GM12878 (cell line): ENCODE measurements around the gene CDKN2B-AS1. TPM values are rescaled to one million over a fixed set of nuclear protein-coding genes. Genes with fewer than 3 reads are reported as not detected.

Experiments
- ATAC-seq: fragments of 200-7000 bp; cut with Tn5 transposase; 3 replicates; pipeline ENCODE4 v1.9.1; 2020; ENCODE audit warnings: mild to moderate bottlenecking, moderate library complexity
- BruUV-seq: library from RNA; stranded (reverse); fragments of 400-500 nt; replicated peaks from 2 replicates; lab custom pipeline; 2021; lab: Mats Ljungman, UMichigan
- CTCF ChIA-PET: fragments of 300-600 bp; sonication (Branson Sonifier 250); formaldehyde crosslinking; extraction: SDS; loops from one replicate; lab custom pipeline; 2021; ENCODE audit warnings: inconsistent platforms; lab: Yijun Ruan, JAX
- POLR2A ChIA-PET: fragments of 350-600 bp; formaldehyde crosslinking; extraction: SDS; loops from one replicate; lab custom pipeline; 2021; ENCODE audit warnings: inconsistent platforms; lab: Charles Lee
- RAD21 ChIA-PET: fragments of 300-600 bp; sonication (Branson Sonifier 250); formaldehyde crosslinking; loops from one replicate; lab custom pipeline; 2023; ENCODE audit warnings: antibody characterized with exemption; ENCODE audit not compliant: unreplicated experiment; lab: Charles Lee
- SMC1A ChIA-PET: fragments of 300-600 bp; sonication (Branson Sonifier 250); formaldehyde crosslinking; loops from one replicate; lab custom pipeline; 2023; ENCODE audit not compliant: unreplicated experiment, uncharacterized antibody; lab: Charles Lee
- DNase-seq: peaks from one replicate; pipeline ENCODE4 v3.0.0-alpha.2; 2011; ENCODE audit warnings: low read depth, low spot score
- FAIRE-seq: peaks from 3 replicates; lab custom pipeline; 2011; peaks lifted over from hg19 to GRCh38; lab: Jason Lieb, UNC
- H2AFZ ChIP-seq: 2 replicates; pipeline ENCODE4 v1.6.0; 2011; ENCODE audit warnings: low read depth, low read length, control low read depth; ENCODE audit not compliant: control insufficient read depth
- H3K27ac ChIP-seq: 2 replicates; pipeline ENCODE4 v1.5.1; 2011; ENCODE audit warnings: control low read depth; ENCODE audit not compliant: control insufficient read depth, insufficient read depth
- H3K27me3 ChIP-seq, 2 experiments: replicated peaks in 1 of 2; 2 replicates each; pipeline versions ENCODE4 v1.6.0 to v1.6.1; 2011; ENCODE audit warnings: low read length in 1 of 2; ENCODE audit not compliant: control insufficient read depth in 2 of 2, insufficient read depth in 2 of 2
- H3K36me3 ChIP-seq, 2 experiments: 2 replicates each; pipeline ENCODE4 v1.5.1; 2011; ENCODE audit warnings: low read length in 1 of 2; ENCODE audit not compliant: control insufficient read depth in 2 of 2, insufficient read depth in 2 of 2
- H3K4me1 ChIP-seq: 2 replicates; pipeline ENCODE4 v1.6.1; 2011; ENCODE audit warnings: mild to moderate bottlenecking, low read length, moderate library complexity, mixed read lengths; ENCODE audit not compliant: control insufficient read depth, insufficient read depth
- H3K4me2 ChIP-seq: 2 replicates; pipeline ENCODE4 v1.6.0; 2011; ENCODE audit warnings: control low read depth; ENCODE audit not compliant: control insufficient read depth, insufficient read depth
- H3K4me3 ChIP-seq: fragments of 200-600 bp; sonication (generic); 2 replicates; pipeline ENCODE4 v1.5.1; 2016
- H3K79me2 ChIP-seq: 2 replicates; pipeline ENCODE4 v1.6.0; 2011; ENCODE audit warnings: low read length; ENCODE audit not compliant: control insufficient read depth, insufficient read depth
- H3K9ac ChIP-seq: 2 replicates; pipeline ENCODE4 v1.8.0; 2011; ENCODE audit warnings: low read length, control low read depth, mixed read lengths; ENCODE audit not compliant: control insufficient read depth, insufficient read depth
- H3K9me3 ChIP-seq: replicated peaks from 3 replicates; pipeline ENCODE4 v1.5.1; 2011; ENCODE audit warnings: mild to moderate bottlenecking, low read length; ENCODE audit not compliant: control insufficient read depth, insufficient read depth
- H4K20me1 ChIP-seq: 2 replicates; pipeline ENCODE4 v1.6.0; 2011; ENCODE audit not compliant: control insufficient read depth, insufficient read depth
- BMI1 ChIP-seq: fragments of 450-650 bp; IDR thresholded peaks from 2 replicates; pipeline ENCODE4 v1.6.1; 2016; ENCODE audit warnings: mild to moderate bottlenecking, moderate library complexity, borderline replicate concordance
- CHD2 ChIP-seq: IDR thresholded peaks from 2 replicates; pipeline ENCODE4 v1.6.1; 2011; ENCODE audit warnings: low read depth, low read length, improper control_type of control experiment, borderline replicate concordance
- ESRRA ChIP-seq: IDR thresholded peaks from 2 replicates; pipeline ENCODE4 v1.6.1; 2012; ENCODE audit warnings: mild to moderate bottlenecking, low read length, improper control_type of control experiment
- HDAC2 ChIP-seq: fragments of 200-600 bp; sonication (generic); IDR thresholded peaks from 2 replicates; pipeline ENCODE4 v1.6.1; 2017
- JUND ChIP-seq: IDR thresholded peaks from 2 replicates; pipeline ENCODE4 v1.6.1; 2012; ENCODE audit warnings: low read depth, mild to moderate bottlenecking, low read length, improper control_type of control experiment, moderate library complexity
- KDM1A ChIP-seq: fragments of 200-600 bp; sonication (generic); IDR thresholded peaks from 2 replicates; pipeline ENCODE4 v1.6.1; 2016; ENCODE audit warnings: borderline replicate concordance
- MEF2B ChIP-seq: fragments of 450-650 bp; IDR thresholded peaks from 2 replicates; pipeline ENCODE4 v1.6.1; 2018; ENCODE audit warnings: mild to moderate bottlenecking, moderate library complexity; ENCODE audit not compliant: partially characterized antibody, poor library complexity, severe bottlenecking
- SRF ChIP-seq, 2 experiments: IDR thresholded peaks; 2 replicates each; pipeline ENCODE4 v1.6.1; 2011; ENCODE audit warnings: low read depth in 2 of 2, low read length in 2 of 2, mild to moderate bottlenecking in 1 of 2, moderate library complexity in 1 of 2
- WRNIP1 ChIP-seq: IDR thresholded peaks from 2 replicates; pipeline ENCODE4 v1.6.1; 2011; ENCODE audit warnings: low read depth, low read length, improper control_type of control experiment, borderline replicate concordance
- ZZZ3 ChIP-seq: IDR thresholded peaks from 2 replicates; pipeline ENCODE4 v1.6.1; 2011; ENCODE audit warnings: low read depth; ENCODE audit not compliant: control insufficient read depth, insufficient read length
- WGBS: methylation state at CpG from one replicate; pipeline ENCODE4 v1.1.6; 2016; ENCODE audit warnings: low lambda C conversion rate; ENCODE audit not compliant: insufficient replicate concordance, insufficient coverage; ENCODE audit errors: missing lambda C conversion rate; 5-methylcytosine and 5-hydroxymethylcytosine counted together
- in situ Hi-C: fragments of 300-500 bp; cut with MboI; formaldehyde crosslinking; loops from 9 replicates; pipeline ENCODE4 v1.14.3; 2018; ENCODE audit warnings: mixed read lengths
- intact Hi-C: fragments of 100-400 bp; cut with micrococcal nuclease; formaldehyde crosslinking; loops from one replicate; pipeline ENCODE4 v1.14.2; 2022; ENCODE audit not compliant: unreplicated experiment
- polyA plus RNA-seq, 11 experiments: library from polyadenylated mRNA; depleted of rRNA in 4 of 11; unstranded in 6 of 11; stranded (reverse) in 5 of 11; fragments of >200 nt; fragmentation: Nextera tagmentation in 4 of 11; fragmentation: Illumina TruSeq in 1 of 11; extraction: Ambion mirVana in 4 of 11; extraction: Trizol in 1 of 11; gene quantifications; 1 replicate in 1 of 11; 2 replicates in 10 of 11; pipeline versions ENCODE4 v1.2.1 to v1.2.3, GENCODE V29; 2011 to 2016; ENCODE audit warnings: inconsistent platforms in 2 of 11, missing spikeins in 2 of 11, low read depth in 1 of 11
- total RNA-seq, 4 experiments: library from RNA; depleted of rRNA in 3 of 4; stranded (reverse); fragments of >200 nt in 3 of 4; fragmentation: Illumina TruSeq in 1 of 4; extraction: Trizol in 1 of 4; gene quantifications; 2 replicates each; pipeline versions ENCODE4 v1.2.1 to v1.2.3, GENCODE V29; 2013 to 2021

CDKN2B-AS1 gene
- total and polyA plus RNA-seq, 10 of the 15 experiments (the other 5 are each of a cell fraction or from before 2014, with no cell fraction given): 0.22 to 2.2 (median 1.0) TPM; not detected in 1

DNA sequence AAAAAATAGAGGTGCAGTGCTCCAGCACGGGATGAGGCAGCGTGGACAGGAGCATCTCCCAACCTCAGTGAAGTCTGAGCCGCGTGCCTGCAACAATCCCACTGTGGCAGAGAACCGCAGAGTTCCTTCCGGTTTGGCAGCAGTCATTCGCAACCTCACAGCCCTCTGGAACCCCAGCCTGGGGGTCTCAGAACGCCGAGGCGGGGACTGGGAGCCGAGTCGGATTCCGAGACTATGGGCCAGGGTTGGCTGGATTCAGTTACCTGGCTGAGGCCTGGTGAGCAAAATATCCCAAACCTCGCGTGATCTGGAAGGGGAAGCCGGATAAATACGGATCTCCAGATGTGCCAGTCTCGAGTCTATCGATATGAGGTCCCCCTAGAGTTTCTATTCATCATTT, 27.4 kb upstream of the CDKN2B-AS1 start:
- H3K27ac ChIP-seq: no peak overlapping the region
- H4K20me1 ChIP-seq: no peaks in the 10 kb centered on the region
- 87% methylated on average over 19 of the region's 19 CpGs for WGBS
- ChIA-PET RAD21 (no interaction called here), CTCF (no interaction called here), POLR2A (no interaction called here), SMC1A (interaction anchor here (1.5 kb wide), 1 partner anchor 20 kb away, joined by 3 read pairs; no protein-coding TSS in a partner anchor)
- peaks cover 8% of the 10 kb centered on the region for H3K4me1 ChIP-seq
- H3K27me3 ChIP-seq: peaks cover 0 to 11% of the 10 kb centered on the region in 2 experiments; a peak in 2 of 4 replicates
- FAIRE-seq (no peak), ATAC-seq (no peak), DNase-seq (no peak)
- intact Hi-C loops (no loop called here), in situ Hi-C loops (loop anchor here (5.0 kb wide), 1 partner anchor 50 kb away; no protein-coding TSS in a partner anchor)
- H3K9ac ChIP-seq: no peak overlapping the region
- no peak overlapping the region for H3K4me2 ChIP-seq
- H3K36me3 ChIP-seq: no peaks in the 10 kb centered on the region
- BruUV-seq: no TSS peak
- H3K9me3 ChIP-seq: peaks cover 8% of the 10 kb centered on the region; the same call in 2 of the 3 replicates
- H3K4me3 ChIP-seq: no peak overlapping the region
- no peaks in the 10 kb centered on the region for H3K79me2 ChIP-seq
- no peak overlapping the region for H2AFZ ChIP-seq
- TF ChIP-seq ZZZ3: no peak
- TF ChIP-seq WRNIP1: no peak
- TF ChIP-seq SRF (IDR thresholded peaks at IDR 0.05; ENCODE audit: low read depth in 2 of 2, low read length in 2 of 2): no peak
- TF ChIP-seq KDM1A: no peak
- TF ChIP-seq MEF2B: no peak
- no peak for TF ChIP-seq JUND
- no peak for TF ChIP-seq HDAC2
- TF ChIP-seq ESRRA: no peak
- no peak for TF ChIP-seq CHD2
- no peak for TF ChIP-seq BMI1
